H9 (cell line): ENCODE measurements around the gene NDST1. TPM values are rescaled to one million over a fixed set of nuclear protein-coding genes. Genes with fewer than 3 reads are reported as not detected.

Experiments
- DNase-seq: peaks from one replicate; pipeline ENCODE4 v3.0.0-alpha.2; 2017
- H2AFZ ChIP-seq: one replicate; pipeline ENCODE4 v1.6.1; 2013; ENCODE audit warnings: mild to moderate bottlenecking, low read length, control low read depth, moderate library complexity
- H2AK5ac ChIP-seq: 2 replicates; pipeline ENCODE4 v1.6.1; 2013; ENCODE audit warnings: low read length, control low read depth, mixed read lengths; ENCODE audit not compliant: insufficient read length
- H2BK120ac ChIP-seq: one replicate; pipeline ENCODE4 v1.6.1; 2013; ENCODE audit warnings: low read depth, mild to moderate bottlenecking, low read length, control low read depth, inconsistent platforms; ENCODE audit not compliant: poor library complexity, severe bottlenecking
- H2BK12ac ChIP-seq: 2 replicates; pipeline ENCODE4 v1.6.1; 2013; ENCODE audit warnings: low read length, control low read depth, mixed read lengths, low read depth; ENCODE audit not compliant: insufficient read length
- H2BK15ac ChIP-seq: 2 replicates; pipeline ENCODE4 v1.6.1; 2013; ENCODE audit warnings: low read depth, low read length, control low read depth
- H2BK20ac ChIP-seq: one replicate; pipeline ENCODE4 v1.6.1; 2013; ENCODE audit warnings: low read depth, mild to moderate bottlenecking, low read length, control low read depth, inconsistent platforms; ENCODE audit not compliant: poor library complexity, severe bottlenecking
- H2BK5ac ChIP-seq: 2 replicates; pipeline ENCODE4 v1.6.1; 2013; ENCODE audit warnings: low read length, control low read depth, mixed read lengths; ENCODE audit not compliant: insufficient read length
- H3K14ac ChIP-seq: 2 replicates; pipeline ENCODE4 v1.6.1; 2013; ENCODE audit warnings: low read length, control low read depth; ENCODE audit not compliant: insufficient read depth
- H3K18ac ChIP-seq: 2 replicates; pipeline ENCODE4 v1.6.1; 2013; ENCODE audit warnings: low read depth, mild to moderate bottlenecking, mixed read lengths, low read length, control low read depth; ENCODE audit not compliant: insufficient read length
- H3K23ac ChIP-seq: 2 replicates; pipeline ENCODE4 v1.6.1; 2013; ENCODE audit warnings: low read length, control low read depth, mixed read lengths, low read depth; ENCODE audit not compliant: insufficient read length
- H3K23me2 ChIP-seq: 2 replicates; pipeline ENCODE4 v1.6.1; 2013; ENCODE audit warnings: low read depth, mild to moderate bottlenecking, mixed read lengths, low read length, control low read depth; ENCODE audit not compliant: insufficient read length, poor library complexity, severe bottlenecking
- H3K27ac ChIP-seq: 2 replicates; pipeline ENCODE4 v1.5.1; 2013; ENCODE audit warnings: low read length, control low read depth, mixed read lengths, low read depth; ENCODE audit not compliant: insufficient read length
- H3K27me3 ChIP-seq: 2 replicates; pipeline ENCODE4 v1.6.1; 2013; ENCODE audit warnings: low read length, control low read depth, inconsistent platforms; ENCODE audit not compliant: insufficient read depth
- H3K4ac ChIP-seq: 2 replicates; pipeline ENCODE4 v1.6.1; 2013; ENCODE audit warnings: low read depth, mild to moderate bottlenecking, control low read depth, inconsistent platforms, low read length, moderate library complexity
- H3K4me1 ChIP-seq: 2 replicates; pipeline ENCODE4 v1.6.1; 2013; ENCODE audit warnings: low read length, control low read depth, inconsistent platforms; ENCODE audit not compliant: insufficient read depth
- H3K4me2 ChIP-seq: 2 replicates; pipeline ENCODE4 v1.6.1; 2013; ENCODE audit warnings: low read length, control low read depth, mixed read lengths; ENCODE audit not compliant: insufficient read length, insufficient read depth
- H3K56ac ChIP-seq: 2 replicates; pipeline ENCODE4 v1.6.1; 2013; ENCODE audit warnings: low read depth, mild to moderate bottlenecking, mixed read lengths, low read length, control low read depth; ENCODE audit not compliant: insufficient read length
- H3K79me1 ChIP-seq: 2 replicates; pipeline ENCODE4 v1.6.1; 2013; ENCODE audit warnings: low read depth, mild to moderate bottlenecking, moderate library complexity, low read length, control low read depth, inconsistent platforms; ENCODE audit not compliant: insufficient read depth, poor library complexity, severe bottlenecking
- H3K79me2 ChIP-seq: 2 replicates; pipeline ENCODE4 v1.6.1; 2013; ENCODE audit warnings: low read length, control low read depth, inconsistent platforms; ENCODE audit not compliant: insufficient read depth
- H3K9ac ChIP-seq: 2 replicates; pipeline ENCODE4 v1.6.1; 2013; ENCODE audit warnings: low read length, control low read depth, mixed read lengths; ENCODE audit not compliant: insufficient read length; ENCODE audit errors: extremely low read depth
- H3K9me3 ChIP-seq: one replicate; pipeline ENCODE4 v1.6.1; 2013; ENCODE audit warnings: low read depth, low read length, inconsistent platforms; ENCODE audit not compliant: control insufficient read depth
- H3T11ph ChIP-seq: one replicate; pipeline ENCODE4 v1.6.1; 2013; ENCODE audit warnings: mild to moderate bottlenecking, low read length, control low read depth, inconsistent platforms
- H4K20me1 ChIP-seq: one replicate; pipeline ENCODE4 v1.6.1; 2013; ENCODE audit not compliant: control insufficient read depth, insufficient read length, insufficient read depth
- H4K5ac ChIP-seq: 2 replicates; pipeline ENCODE4 v1.6.1; 2013; ENCODE audit warnings: low read depth, mild to moderate bottlenecking, mixed read lengths, low read length, control low read depth; ENCODE audit not compliant: insufficient read length
- H4K8ac ChIP-seq: replicated peaks from 2 replicates; pipeline ENCODE4 v1.6.1; 2013; ENCODE audit warnings: low read length, control low read depth, mixed read lengths, low read depth; ENCODE audit not compliant: insufficient read length
- H4K91ac ChIP-seq: 2 replicates; pipeline ENCODE4 v1.6.1; 2013; ENCODE audit warnings: low read depth, mild to moderate bottlenecking, moderate library complexity, mixed read lengths, low read length, control low read depth; ENCODE audit not compliant: insufficient read length
- H3K27ac Mint-ChIP-seq, 3 experiments: 2 replicates in 2 of 3; 3 replicates in 1 of 3; pipeline ENCODE4 v1.8.0; 2020 to 2021; ENCODE audit warnings: mixed read lengths in 3 of 3, mild to moderate bottlenecking in 1 of 3, moderate library complexity in 1 of 3
- H3K27me3 Mint-ChIP-seq: 2 replicates; pipeline ENCODE4 v1.8.0; 2021; ENCODE audit warnings: low read depth, mild to moderate bottlenecking, moderate library complexity, mixed read lengths
- H3K36me3 Mint-ChIP-seq, 3 experiments: 2 replicates in 2 of 3; 3 replicates in 1 of 3; pipeline ENCODE4 v1.8.0; 2020 to 2021; ENCODE audit warnings: low read depth in 3 of 3, mixed read lengths in 3 of 3; ENCODE audit not compliant: insufficient read depth in 1 of 3
- H3K4me1 Mint-ChIP-seq, 2 experiments: 2 replicates each; pipeline ENCODE4 v1.8.0; 2020; ENCODE audit warnings: mixed read lengths in 2 of 2
- H3K4me3 Mint-ChIP-seq, 2 experiments: 2 replicates in 1 of 2; 3 replicates in 1 of 2; pipeline ENCODE4 v1.8.0; 2020 to 2021; ENCODE audit warnings: mild to moderate bottlenecking in 2 of 2, mixed read lengths in 2 of 2, moderate library complexity in 1 of 2
- H3K9me3 Mint-ChIP-seq, 2 experiments: 2 replicates in 1 of 2; 3 replicates in 1 of 2; pipeline ENCODE4 v1.8.0; 2020; ENCODE audit warnings: mild to moderate bottlenecking in 2 of 2, mixed read lengths in 2 of 2, moderate library complexity in 1 of 2
- CTCF ChIP-seq: fragments of 200-600 bp; sonication (generic); conservative IDR thresholded peaks from 3 replicates; pipeline ENCODE4 v1.8.0; 2021; ENCODE audit warnings: antibody characterized with exemption, mild to moderate bottlenecking
- WGBS: extraction: QIAGEN DNeasy Blood & Tissue Kit; methylation state at CpG from one replicate; pipeline ENCODE4 v1.1.7; 2013; ENCODE audit warnings: missing lambda C conversion rate, low lambda C conversion rate, mixed read lengths; ENCODE audit not compliant: insufficient read length; ENCODE audit errors: extremely low coverage; 5-methylcytosine and 5-hydroxymethylcytosine counted together
- total RNA-seq: library from RNA; stranded (reverse); gene quantifications from 2 replicates; pipeline ENCODE4 v1.2.1, GENCODE V29; 2021

NDST1 gene
- total RNA-seq, 1 experiment from 2014 or later: 65.5 TPM

DNA sequence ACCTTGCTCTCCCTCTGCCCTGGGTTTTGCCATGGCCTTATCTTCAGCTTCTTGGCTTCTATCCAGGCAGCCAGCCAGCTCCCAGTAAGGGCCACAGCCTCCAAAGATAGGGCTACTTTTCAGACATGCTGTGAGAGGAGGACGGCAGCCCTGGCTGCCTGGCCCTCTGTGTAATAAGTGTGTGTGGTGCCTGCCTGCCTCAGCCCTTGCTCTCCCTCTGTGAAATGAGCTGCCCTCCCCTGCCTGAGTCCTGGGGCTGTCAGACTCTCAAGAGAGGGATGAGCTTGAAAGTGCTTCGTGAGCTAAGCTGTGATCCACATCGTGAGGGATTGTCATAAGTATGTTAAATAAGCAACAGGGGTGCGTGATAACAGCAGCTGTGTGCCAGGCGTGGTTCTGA is 8.1 kb downstream of the NDST1 start:
- Histone ChIP-seq H3K23ac (no peak overlapping the region), H2AK5ac (no peak overlapping the region), H3T11ph (no peak overlapping the region), H3K4me1 (peaks cover 5% of the 10 kb centered on the region; the same call in 1 of the 2 replicates), H3K79me2 (peaks cover 5% of the 10 kb centered on the region; the same call in 1 of the 2 replicates), H3K4me2 (no peak overlapping the region), H3K23me2 (no peaks in the 10 kb centered on the region), H3K14ac (no peak overlapping the region), H2BK120ac (no peak overlapping the region), H3K79me1 (no peaks in the 10 kb centered on the region), H2AFZ (no peak overlapping the region), H3K9me3 (no peaks in the 10 kb centered on the region), H4K91ac (no peak overlapping the region), H4K8ac (no peak overlapping the region), H4K5ac (no peak overlapping the region), H3K9ac (no peak overlapping the region), H3K18ac (no peak overlapping the region), H3K4ac (no peak overlapping the region), H3K27ac (no peak overlapping the region), H4K20me1 (no peaks in the 10 kb centered on the region), H3K56ac (no peak overlapping the region), H2BK12ac (no peak overlapping the region), H3K27me3 (no peaks in the 10 kb centered on the region), H2BK15ac (no peak overlapping the region), H2BK20ac (no peak overlapping the region), H2BK5ac (no peak overlapping the region)
- H3K36me3 Mint-ChIP-seq: peaks cover 0 to 5% (median 0%) of the 10 kb centered on the region in 3 experiments; a peak in 4 of 7 replicates
- no peaks in the 10 kb centered on the region for H3K9me3 Mint-ChIP-seq
- DNase-seq: no peak
- H3K27ac Mint-ChIP-seq: peak overlapping the region in 1 of 3 experiments; percentile 68; a peak in 2 of 7 replicates
- WGBS: no CpG with 5 or more reads among the region's 5 CpGs
- no peak for TF ChIP-seq CTCF
- peaks cover 27 to 48% of the 10 kb centered on the region in 2 experiments for H3K4me1 Mint-ChIP-seq
- no peak overlapping the region for H3K4me3 Mint-ChIP-seq
- no peaks in the 10 kb centered on the region for H3K27me3 Mint-ChIP-seq
